Loucy (cell line): ENCODE measurements around the gene AATK.

Experiments
- H2AFZ ChIP-seq: fragments of 200-600 bp; sonication (generic); 2 replicates; pipeline ENCODE4 v1.6.0; 2016; ENCODE audit warnings: antibody characterized with exemption, mild to moderate bottlenecking, low read length, moderate library complexity
- H3F3A ChIP-seq: fragments of 200-600 bp; 2 replicates; pipeline ENCODE4 v1.6.0; 2016; ENCODE audit warnings: antibody characterized with exemption, low read depth, mild to moderate bottlenecking
- H3K27me3 ChIP-seq: fragments of 200-600 bp; sonication (generic); 2 replicates; pipeline ENCODE4 v1.6.1; 2014; ENCODE audit warnings: low read length, mild to moderate bottlenecking; ENCODE audit not compliant: insufficient read depth, poor library complexity, severe bottlenecking
- H3K36me3 ChIP-seq: fragments of 200-600 bp; sonication (generic); 2 replicates; pipeline ENCODE4 v1.6.1; 2016; ENCODE audit warnings: low read length; ENCODE audit not compliant: insufficient read depth
- H3K4me1 ChIP-seq: fragments of 200-600 bp; sonication (generic); 2 replicates; pipeline ENCODE4 v1.5.1; 2014; ENCODE audit warnings: low read length, mild to moderate bottlenecking; ENCODE audit not compliant: insufficient read depth, poor library complexity, severe bottlenecking
- H3K4me2 ChIP-seq: fragments of 200-600 bp; sonication (generic); 2 replicates; pipeline ENCODE4 v1.6.0; 2014; ENCODE audit warnings: antibody characterized with exemption, low read length, low read depth, mild to moderate bottlenecking; ENCODE audit not compliant: poor library complexity, severe bottlenecking
- H3K4me3 ChIP-seq: fragments of 200-600 bp; sonication (generic); 2 replicates; pipeline ENCODE4 v1.5.1; 2014; ENCODE audit warnings: low read length, mild to moderate bottlenecking, mixed read lengths; ENCODE audit not compliant: poor library complexity, severe bottlenecking
- H3K79me2 ChIP-seq: fragments of 200-600 bp; sonication (generic); 2 replicates; pipeline ENCODE4 v1.6.1; 2014; ENCODE audit warnings: low read length; ENCODE audit not compliant: insufficient read depth
- H3K9ac ChIP-seq: fragments of 200-600 bp; sonication (generic); 2 replicates; pipeline ENCODE4 v1.6.0; 2014; ENCODE audit warnings: mild to moderate bottlenecking, low read depth, low read length, moderate library complexity; ENCODE audit not compliant: poor library complexity, severe bottlenecking
- H3K9me2 ChIP-seq: fragments of 200-600 bp; sonication (generic); replicated peaks from 2 replicates; pipeline ENCODE4 v1.6.1; 2016; ENCODE audit warnings: low read depth, low read length, mixed read lengths
- H3K9me3 ChIP-seq: fragments of 200-600 bp; sonication (generic); 2 replicates; pipeline ENCODE4 v1.6.1; 2014; ENCODE audit warnings: mild to moderate bottlenecking, antibody characterized with exemption, low read length, low read depth; ENCODE audit not compliant: insufficient read depth
- H4K20me1 ChIP-seq: fragments of 200-600 bp; sonication (generic); 2 replicates; pipeline ENCODE4 v1.6.0; 2014; ENCODE audit warnings: antibody characterized with exemption, low read length, mild to moderate bottlenecking; ENCODE audit not compliant: insufficient read depth, poor library complexity, severe bottlenecking
- CTCF ChIP-seq: fragments of 200-600 bp; sonication (generic); conservative IDR thresholded peaks from 2 replicates; pipeline ENCODE4 v1.5.1; 2014; ENCODE audit warnings: mild to moderate bottlenecking, antibody characterized with exemption, low read length
- EZH2phosphoT487 ChIP-seq: fragments of 200-600 bp; IDR thresholded peaks from 2 replicates; pipeline ENCODE4 v1.6.1; 2018; ENCODE audit warnings: antibody characterized with exemption, mild to moderate bottlenecking, moderate library complexity, borderline replicate concordance

The AATK gene

GRCh38 chr17:81210868-81211267, 44.8 kb upstream of the AATK start:
- H3K36me3 ChIP-seq, result peaks cover 17% of the 10 kb centered on the region; the same call in 1 of the 2 replicates
- H2AFZ ChIP-seq, result no peak overlapping the region
- no peaks in the 10 kb centered on the region for H3K9me2 ChIP-seq
- H3F3A ChIP-seq, result no peaks in the 10 kb centered on the region
- H3K9ac ChIP-seq, result no peak overlapping the region
- no peak for TF ChIP-seq EZH2phosphoT487
- no peak for TF ChIP-seq CTCF
- no peak overlapping the region for H3K4me2 ChIP-seq
- H4K20me1 ChIP-seq, result no peaks in the 10 kb centered on the region
- no peaks in the 10 kb centered on the region for H3K27me3 ChIP-seq
- peaks cover 8% of the 10 kb centered on the region; the same call in 1 of the 2 replicates for H3K79me2 ChIP-seq
- no peaks in the 10 kb centered on the region for H3K9me3 ChIP-seq
- H3K4me3 ChIP-seq, result no peak overlapping the region
- no peaks in the 10 kb centered on the region for H3K4me1 ChIP-seq

- H3K4me1 ChIP-seq, result no peaks in the 10 kb centered on the region
- no peak overlapping the region for H2AFZ ChIP-seq
- H3K9me2 ChIP-seq, result no peaks in the 10 kb centered on the region
- H3K4me3 ChIP-seq, result no peak overlapping the region
- H3K4me2 ChIP-seq, result no peak overlapping the region
- no peaks in the 10 kb centered on the region for H3K27me3 ChIP-seq
- no peak for TF ChIP-seq EZH2phosphoT487
- TF ChIP-seq CTCF, result no peak
- H3K36me3 ChIP-seq, result peaks cover 17% of the 10 kb centered on the region; the same call in 1 of the 2 replicates
- no peaks in the 10 kb centered on the region for H3K9me3 ChIP-seq
- no peaks in the 10 kb centered on the region for H4K20me1 ChIP-seq
- peaks cover 8% of the 10 kb centered on the region; the same call in 1 of the 2 replicates for H3K79me2 ChIP-seq
- H3K9ac ChIP-seq, result no peak overlapping the region
- H3F3A ChIP-seq, result no peaks in the 10 kb centered on the region
Measured at GRCh38 chr17:81210466-81210865, 44.4 kb upstream of the AATK start.

- Histone ChIP-seq H3F3A (no peaks in the 10 kb centered on the region), H2AFZ (no peak overlapping the region), H3K4me1 (no peaks in the 10 kb centered on the region), H3K9me2 (no peaks in the 10 kb centered on the region), H3K4me2 (no peak overlapping the region), H3K36me3 (peaks cover 21% of the 10 kb centered on the region; the same call in 1 of the 2 replicates), H3K4me3 (no peak overlapping the region), H3K27me3 (no peaks in the 10 kb centered on the region), H4K20me1 (no peaks in the 10 kb centered on the region), H3K9me3 (no peaks in the 10 kb centered on the region), H3K9ac (no peak overlapping the region), H3K79me2 (peaks cover 8% of the 10 kb centered on the region; the same call in 1 of the 2 replicates)
- TF ChIP-seq CTCF (no peak), EZH2phosphoT487 (no peak)
Measured at GRCh38 chr17:81209141-81209540, 43.1 kb upstream of the AATK start.
